ENCODE results near the gene PMVK. TPM values are rescaled to one million over a fixed set of nuclear protein-coding genes. Genes with fewer than 3 reads are reported as not detected.

PMVK gene
- total and polyA plus RNA-seq, 2 of the 8 experiments (the other 6 are each of a cell fraction or from before 2014, with no cell fraction given), result 23.8 to 26.5 TPM

- 22% methylated on average over 25 of the region's 25 CpGs; no CpG with 5 or more reads in 1 of the 2 experiments for WGBS, 2 experiments (ENCODE audit: extremely low coverage in 1 of 2, insufficient coverage in 1 of 2, insufficient read length in 1 of 2, insufficient replicate concordance in 2 of 2, low coverage in 1 of 2, low lambda C conversion rate in 2 of 2, missing lambda C conversion rate in 1 of 2)
- peaks cover 18 to 44% (median 39%) of the 10 kb centered on the region in 4 experiments for H3K36me3 ChIP-seq (ENCODE audit: control insufficient read depth in 2 of 4, insufficient read depth in 4 of 4, low read length in 3 of 4)
- FAIRE-seq, result no peak
Observed at GRCh38 chr1:154962156-154962749, 25.7 kb upstream of the PMVK start.

More at GRCh38 chr1:154962156-154962749, 25.7 kb upstream of the PMVK start:
- H4K8ac ChIP-seq (ENCODE audit: extremely low read depth, insufficient read depth, low read length), result peak overlapping the region; percentile 98
- no peak for DNase-seq (ENCODE audit: low read depth in 1 of 2, low spot score in 2 of 2)
- ChIA-PET CTCF (ENCODE audit: partially characterized antibody) (interaction anchor here (1.0 to 8.2 kb wide), 8 partner anchors 22 to 98 kb away, joined by 3 to 113 read pairs (median 3); partner anchors contain the start of gene LENEP), POLR2A (ENCODE audit: partially characterized antibody) (interaction anchor here (1.2 to 42.8 kb wide), 8 partner anchors 3 to 354 kb away, joined by 3 to 662 read pairs (median 4); partner anchors contain the start of genes CKS1B, FLAD1, LENEP and PBXIP1)
- peak overlapping the region; percentile 99; the same call in 1 of the 2 replicates for H3K27ac ChIP-seq (ENCODE audit: low read depth, low read length)
- H3K9ac ChIP-seq (replicated peaks in 1 of 4; ENCODE audit: extremely low read depth in 1 of 4, low read depth in 3 of 4, low read length in 3 of 4), result peak overlapping the region; percentile 19 to 96 (median 94); a peak in 6 of 7 replicates
- no peak overlapping the region for H3K4ac ChIP-seq (replicated peaks; ENCODE audit: insufficient read length, low read depth, low read length)
- peak overlapping the region; percentile 67 for H4K5ac ChIP-seq (ENCODE audit: insufficient read length, low read depth, low read length)
- peak overlapping the region; percentile 67 to 81 for H3K4me2 ChIP-seq (ENCODE audit: insufficient read depth in 1 of 2, low read depth in 2 of 2, low read length in 2 of 2)
- peak overlapping the region; percentile 28; the same call in 1 of the 2 replicates for H3K18ac ChIP-seq (ENCODE audit: extremely low read depth, low read length)
- no peak overlapping the region for H2AFZ ChIP-seq (ENCODE audit: low read length)
- H2BK15ac ChIP-seq (ENCODE audit: low read length), result no peak overlapping the region
- TF ChIP-seq BACH1 (IDR thresholded peaks at IDR 0.05; ENCODE audit: low read length) (no peak), CBX5 (IDR thresholded peaks at IDR 0.05; ENCODE audit: low read depth, low read length) (no peak), HDAC6 (IDR thresholded peaks at IDR 0.05; ENCODE audit: low read depth, low read length) (no peak), ASH2L (IDR thresholded peaks at IDR 0.05; ENCODE audit: low read length) (peak; percentile 9), RXRA (IDR thresholded peaks at IDR 0.05; ENCODE audit: insufficient read depth, low read depth, low read length) (no peak), KDM5A (IDR thresholded peaks at IDR 0.05; ENCODE audit: low read length) (no peak)
- TF ChIP-seq, protein P1, sequence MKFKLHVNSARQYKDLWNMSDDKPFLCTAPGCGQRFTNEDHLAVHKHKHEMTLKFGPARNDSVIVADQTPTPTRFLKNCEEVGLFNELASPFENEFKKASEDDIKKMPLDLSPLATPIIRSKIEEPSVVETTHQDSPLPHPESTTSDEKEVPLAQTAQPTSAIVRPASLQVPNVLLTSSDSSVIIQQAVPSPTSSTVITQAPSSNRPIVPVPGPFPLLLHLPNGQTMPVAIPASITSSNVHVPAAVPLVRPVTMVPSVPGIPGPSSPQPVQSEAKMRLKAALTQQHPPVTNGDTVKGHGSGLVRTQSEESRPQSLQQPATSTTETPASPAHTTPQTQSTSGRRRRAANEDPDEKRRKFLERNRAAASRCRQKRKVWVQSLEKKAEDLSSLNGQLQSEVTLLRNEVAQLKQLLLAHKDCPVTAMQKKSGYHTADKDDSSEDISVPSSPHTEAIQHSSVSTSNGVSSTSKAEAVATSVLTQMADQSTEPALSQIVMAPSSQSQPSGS (IDR thresholded peaks at IDR 0.05; ENCODE audit: low read length), result peak; percentile 20; the same call in 1 of the 2 replicates
- H4K91ac ChIP-seq (replicated peaks; ENCODE audit: insufficient read length, low read length), result no peak overlapping the region
- H2BK5ac ChIP-seq (ENCODE audit: low read depth, low read length), result no peak overlapping the region
- no peaks in the 10 kb centered on the region for H3K9me3 ChIP-seq (ENCODE audit: insufficient read depth in 2 of 2, low read depth in 1 of 2, low read length in 1 of 2)
- no peaks in the 10 kb centered on the region for H3K23me2 ChIP-seq (ENCODE audit: low read depth, low read length)
- peaks cover 0 to 8% of the 10 kb centered on the region in 2 experiments for H4K20me1 ChIP-seq (replicated peaks in 1 of 2; ENCODE audit: control insufficient read depth in 1 of 2, insufficient read depth in 2 of 2, low read length in 2 of 2)
- H3K4me3 ChIP-seq (ENCODE audit: extremely low read depth in 1 of 4, insufficient read depth in 2 of 4, low read depth in 3 of 4, low read length in 4 of 4), result peak overlapping the region; percentile 50 to 84 (median 54)
- no peak overlapping the region for H3K23ac ChIP-seq (ENCODE audit: insufficient read length)
- H2BK120ac ChIP-seq (replicated peaks; ENCODE audit: low read depth, low read length), result no peak overlapping the region
- no peaks in the 10 kb centered on the region; a peak in 1 of 7 replicates for H3K27me3 ChIP-seq (replicated peaks in 1 of 4; ENCODE audit: control insufficient read depth in 3 of 4, extremely low read depth in 1 of 4, insufficient read depth in 3 of 4, low read length in 3 of 4)
- H3K79me1 ChIP-seq (ENCODE audit: low read depth, low read length), result peaks cover 4% of the 10 kb centered on the region
- H2BK12ac ChIP-seq (ENCODE audit: low read depth, low read length), result no peak overlapping the region; the same call in 1 of the 2 replicates
- H3K4me1 ChIP-seq (replicated peaks in 1 of 4; ENCODE audit: control insufficient read depth in 3 of 4, insufficient read depth in 4 of 4, low read length in 3 of 4), result peaks cover 1 to 4% (median 3%) of the 10 kb centered on the region in 4 experiments; a peak in 6 of 7 replicates
- no peak overlapping the region for H2AK5ac ChIP-seq (ENCODE audit: low read depth, low read length)
- H3K79me2 ChIP-seq (ENCODE audit: control insufficient read depth in 1 of 2, insufficient read depth in 2 of 2, low read length in 2 of 2), result peaks cover 0 to 18% of the 10 kb centered on the region in 2 experiments; a peak in 3 of 4 replicates
- H3K14ac ChIP-seq (ENCODE audit: insufficient read length), result no peak overlapping the region
- no peak overlapping the region for H2BK20ac ChIP-seq (ENCODE audit: low read length)
- peak overlapping the region; percentile 5 for H3K56ac ChIP-seq (replicated peaks; ENCODE audit: insufficient read length, low read depth, low read length)

Measured in H1 (cell line).